ENCODE results near the gene TRPC6. TPM values are rescaled to one million over a fixed set of nuclear protein-coding genes. Genes with fewer than 3 reads are reported as not detected.

TRPC6 gene
- polyA plus RNA-seq, 1 donor from 2014 or later, result 0.11 TPM

Small RNAs within 50 kb of the gene (small RNA-seq; reads per million reads assigned to genes)
- 0 reads per million in 3 experiments for gene MIR3920
